ENCODE results near the gene YKT6. TPM values are rescaled to one million over a fixed set of nuclear protein-coding genes. Genes with fewer than 3 reads are reported as not detected.

YKT6 gene
- total and polyA plus RNA-seq, 3 donors from 2014 or later: 66.5 to 85.9 (median 72.3) TPM

GRCh38 chr7:44154703-44155102 lies 46.1 kb upstream of the YKT6 start:
- WGBS, 2 donors: 89 to 93% methylated on average over 3 of the region's 3 CpGs
- intact Hi-C loops (cut with DNase I; ENCODE audit: low total_unique reads): no loop called here
- Histone ChIP-seq H3K9me3 (no peaks in the 10 kb centered on the region), H3K27ac (no peak overlapping the region), H3K27me3 (no peaks in the 10 kb centered on the region), H3K36me3 (ENCODE audit: low read depth, missing control alignments) (no peaks in the 10 kb centered on the region), H3K4me1 (no peaks in the 10 kb centered on the region), H3K4me3 (no peak overlapping the region)
- DNase-seq: no peak
- TF ChIP-seq, protein P1, sequence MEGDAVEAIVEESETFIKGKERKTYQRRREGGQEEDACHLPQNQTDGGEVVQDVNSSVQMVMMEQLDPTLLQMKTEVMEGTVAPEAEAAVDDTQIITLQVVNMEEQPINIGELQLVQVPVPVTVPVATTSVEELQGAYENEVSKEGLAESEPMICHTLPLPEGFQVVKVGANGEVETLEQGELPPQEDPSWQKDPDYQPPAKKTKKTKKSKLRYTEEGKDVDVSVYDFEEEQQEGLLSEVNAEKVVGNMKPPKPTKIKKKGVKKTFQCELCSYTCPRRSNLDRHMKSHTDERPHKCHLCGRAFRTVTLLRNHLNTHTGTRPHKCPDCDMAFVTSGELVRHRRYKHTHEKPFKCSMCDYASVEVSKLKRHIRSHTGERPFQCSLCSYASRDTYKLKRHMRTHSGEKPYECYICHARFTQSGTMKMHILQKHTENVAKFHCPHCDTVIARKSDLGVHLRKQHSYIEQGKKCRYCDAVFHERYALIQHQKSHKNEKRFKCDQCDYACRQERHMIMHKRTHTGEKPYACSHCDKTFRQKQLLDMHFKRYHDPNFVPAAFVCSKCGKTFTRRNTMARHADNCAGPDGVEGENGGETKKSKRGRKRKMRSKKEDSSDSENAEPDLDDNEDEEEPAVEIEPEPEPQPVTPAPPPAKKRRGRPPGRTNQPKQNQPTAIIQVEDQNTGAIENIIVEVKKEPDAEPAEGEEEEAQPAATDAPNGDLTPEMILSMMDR (IDR thresholded peaks at IDR 0.05): no peak
- TF ChIP-seq POLR2A (IDR thresholded peaks at IDR 0.05): no peak

DNA sequence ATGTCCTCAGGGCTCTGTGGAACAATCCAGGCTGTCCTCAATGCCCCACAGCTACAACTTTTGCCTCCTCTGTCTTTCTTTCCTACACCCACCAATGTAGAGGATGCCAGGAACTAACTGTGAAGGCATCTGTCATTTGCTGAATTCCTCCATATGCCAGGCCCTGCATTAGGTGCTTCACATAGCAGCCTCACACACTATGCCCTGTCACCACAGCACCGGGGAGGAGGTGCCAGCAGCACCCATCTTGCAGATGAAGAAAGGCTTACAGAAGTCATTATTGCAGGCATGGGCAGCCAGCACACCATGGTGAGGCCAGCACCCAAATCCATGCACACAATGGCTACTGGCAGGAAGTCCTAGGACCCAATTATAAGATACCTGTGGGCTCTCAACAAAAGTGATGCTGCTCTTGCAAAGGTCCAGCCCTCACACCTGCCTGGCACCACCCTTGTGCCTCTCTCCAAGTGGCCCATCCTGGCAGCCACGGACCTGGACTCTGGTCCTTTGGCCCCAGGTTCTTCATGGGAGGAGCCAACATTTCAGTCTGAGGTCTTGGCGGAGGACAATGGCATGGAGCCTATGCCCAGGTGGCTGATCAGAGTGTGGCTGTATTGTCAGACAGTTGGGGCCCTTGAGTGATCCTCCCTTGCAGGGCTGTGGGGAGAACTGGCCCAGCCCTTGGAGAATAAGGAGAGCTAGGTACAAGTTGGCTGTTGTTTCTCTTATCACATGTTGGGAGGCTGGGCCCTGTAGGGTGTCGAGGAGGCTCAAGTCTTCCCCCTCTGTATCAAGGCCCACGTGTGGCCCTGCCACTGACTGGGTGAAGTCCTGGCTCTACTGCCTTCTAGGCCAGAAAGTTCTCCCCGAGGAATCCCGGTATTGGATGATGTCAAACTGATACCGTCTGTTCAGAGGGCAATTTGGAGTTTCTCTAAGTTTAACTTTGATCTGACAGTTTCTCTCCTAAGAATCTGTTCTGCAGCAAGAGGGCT lies 45.3 kb upstream of the YKT6 start:
- intact Hi-C loops (cut with DNase I; ENCODE audit: low total_unique reads): no loop called here
- no peaks in the 10 kb centered on the region for H3K36me3 ChIP-seq (ENCODE audit: low read depth, missing control alignments)
- H3K9me3 ChIP-seq: no peaks in the 10 kb centered on the region
- WGBS, 2 donors: 79 to 82% methylated on average over 7 to 8 of the region's 8 CpGs
- DNase-seq: no peak
- no peaks in the 10 kb centered on the region for H3K27me3 ChIP-seq
- H3K27ac ChIP-seq: no peak overlapping the region
- no peaks in the 10 kb centered on the region for H3K4me1 ChIP-seq
- no peak for TF ChIP-seq POLR2A (IDR thresholded peaks at IDR 0.05)
- TF ChIP-seq, protein P1 (IDR thresholded peaks at IDR 0.05): no peak
- H3K4me3 ChIP-seq: no peak overlapping the region

GRCh38 chr7:44156453-44157010 lies 44.2 kb upstream of the YKT6 start:
- TF ChIP-seq, protein P1 (IDR thresholded peaks at IDR 0.05): no peak
- no peak for TF ChIP-seq POLR2A (IDR thresholded peaks at IDR 0.05)
- 91 to 97% methylated on average over 4 of the region's 4 CpGs for WGBS, 2 donors

GRCh38 chr7:44157116-44158080 lies 43.4 kb upstream of the YKT6 start:
- Histone ChIP-seq H3K36me3 (ENCODE audit: low read depth, missing control alignments) (no peaks in the 10 kb centered on the region), H3K27ac (no peak overlapping the region), H3K4me3 (no peak overlapping the region), H3K9me3 (no peaks in the 10 kb centered on the region), H3K4me1 (no peaks in the 10 kb centered on the region), H3K27me3 (no peaks in the 10 kb centered on the region)
- DNase-seq: no peak
- TF ChIP-seq POLR2A (IDR thresholded peaks at IDR 0.05): no peak
- TF ChIP-seq, protein P1 (IDR thresholded peaks at IDR 0.05): no peak
- WGBS, 2 donors: 80 to 84% methylated on average over 14 to 15 of the region's 15 CpGs
- intact Hi-C loops (cut with DNase I; ENCODE audit: low total_unique reads): no loop called here

More at GRCh38 chr7:44156453-44157010, 44.2 kb upstream of the YKT6 start:
- no peaks in the 10 kb centered on the region for H3K36me3 ChIP-seq (ENCODE audit: low read depth, missing control alignments)
- H3K9me3 ChIP-seq: no peaks in the 10 kb centered on the region
- H3K4me1 ChIP-seq: no peaks in the 10 kb centered on the region
- no peaks in the 10 kb centered on the region for H3K27me3 ChIP-seq
- no peak overlapping the region for H3K27ac ChIP-seq
- no peak overlapping the region for H3K4me3 ChIP-seq
- intact Hi-C loops (cut with DNase I; ENCODE audit: low total_unique reads): no loop called here
- no peak for DNase-seq

All from testis (tissue), 3 donors.